GM18526 (cell line): ENCODE data around the gene SIVA1.

Source experiments
- POLR2A ChIP-seq: IDR thresholded peaks from 3 replicates; pipeline ENCODE4 v1.6.1; 2011; ENCODE audit not compliant: insufficient read length; ENCODE audit errors: extremely low read depth

SIVA1 gene

GRCh38 chr14:104739546-104740516, 13.1 kb upstream of the SIVA1 start:
- TF ChIP-seq POLR2A = no peak

- no peak for TF ChIP-seq POLR2A
Measured at GRCh38 chr14:104741108-104741802, 11.7 kb upstream of the SIVA1 start.

- TF ChIP-seq POLR2A = no peak
Measured at GRCh38 chr14:104741803-104742251, 11.1 kb upstream of the SIVA1 start.

GRCh38 chr14:104742586-104743455, 10.1 kb upstream of the SIVA1 start:
- TF ChIP-seq POLR2A = no peak

- no peak for TF ChIP-seq POLR2A
Measured at GRCh38 chr14:104743461-104744380, 9.2 kb upstream of the SIVA1 start.

- no peak for TF ChIP-seq POLR2A
Measured at GRCh38 chr14:104744484-104744883, 8.5 kb upstream of the SIVA1 start.

- no peak for TF ChIP-seq POLR2A
Measured at GRCh38 chr14:104745431-104745830, 7.5 kb upstream of the SIVA1 start.

- TF ChIP-seq POLR2A = no peak
Measured at GRCh38 chr14:104746071-104746545, 6.8 kb upstream of the SIVA1 start.

- TF ChIP-seq POLR2A = no peak
Measured at GRCh38 chr14:104746934-104747481, 5.9 kb upstream of the SIVA1 start.

- no peak for TF ChIP-seq POLR2A
Measured at GRCh38 chr14:104747876-104748275, 5.1 kb upstream of the SIVA1 start.

- no peak for TF ChIP-seq POLR2A
Measured at GRCh38 chr14:104749111-104749649, 3.8 kb upstream of the SIVA1 start.

- no peak for TF ChIP-seq POLR2A
Measured at GRCh38 chr14:104750056-104750752, 2.7 kb upstream of the SIVA1 start.

GRCh38 chr14:104751539-104752422, 1.2 kb upstream of the SIVA1 start:
- no peak for TF ChIP-seq POLR2A
